Right lobe of liver (tissue), 6 donors: ENCODE data around the gene FIGLA. TPM values are rescaled to one million over a fixed set of nuclear protein-coding genes. Genes with fewer than 3 reads are reported as not detected.

Source experiments
- ATAC-seq, 4 donors: fragments of 200-7000 bp; cut with Tn5 transposase; one replicate each; pipeline ENCODE4 v1.9.1; 2020; ENCODE audit warnings: mild to moderate bottlenecking in 4 of 4, moderate library complexity in 4 of 4
- DNase-seq, 3 donors: peaks; one replicate each; pipeline ENCODE4 v3.0.0-alpha.2; 2020
- H3K27ac ChIP-seq, 3 donors: fragments of 200-600 bp; one replicate each; pipeline ENCODE4 v1.8.0; 2022
- H3K27me3 ChIP-seq, 2 donors: fragments of 200-600 bp; one replicate each; pipeline ENCODE4 v1.8.0; 2022
- H3K36me3 ChIP-seq, 4 donors: fragments of 200-600 bp; sonication (generic) in 1 of 4; one replicate each; pipeline versions ENCODE4 v1.5.1 to v1.8.0; 2017 to 2022; ENCODE audit warnings: control low read depth in 1 of 4
- H3K4me1 ChIP-seq, 4 donors: fragments of 200-600 bp; sonication (generic) in 1 of 4; one replicate each; pipeline versions ENCODE4 v1.5.1 to v1.8.0; 2017 to 2022; ENCODE audit warnings: control low read depth in 1 of 4
- H3K4me3 ChIP-seq, 3 donors: fragments of 200-600 bp; one replicate each; pipeline ENCODE4 v1.8.0; 2022
- H3K9me3 ChIP-seq, 4 donors: fragments of 200-600 bp; sonication (generic) in 1 of 4; one replicate each; pipeline versions ENCODE4 v1.5.1 to v1.8.0; 2017 to 2022; ENCODE audit warnings: control low read depth in 1 of 4
- POLR2A ChIP-seq: fragments of 450-650 bp; IDR thresholded peaks from one replicate; pipeline ENCODE4 v1.6.1; 2017; ENCODE audit warnings: antibody characterized with exemption, mild to moderate bottlenecking
- WGBS: methylation state at CpG from one replicate; pipeline ENCODE4 v1.1.6; 2018; ENCODE audit warnings: low coverage, low lambda C conversion rate; ENCODE audit not compliant: insufficient coverage; ENCODE audit errors: missing lambda C conversion rate; 5-methylcytosine and 5-hydroxymethylcytosine counted together
- intact Hi-C, 2 donors: fragments of 100-400 bp; cut with DNase I; formaldehyde crosslinking; loops; one replicate each; pipeline versions ENCODE4 v1.11.2 to v1.14.1; 2022
- total RNA-seq, 6 experiments: library from RNA; depleted of rRNA in 2 of 6; stranded (reverse); fragments of >200 nt in 2 of 6; fragmentation: NEBNext Ultra II Directional in 3 of 6; extraction: Animal tissue kit (Norgen Biotek cat#: 25700) in 3 of 6; gene quantifications; one replicate each; pipeline versions ENCODE4 v1.1.0 to v1.2.4, GENCODE V29; 2016 to 2023
- TF ChIP-seq, protein P1 (sequence below), 4 donors: fragments of 200-600 bp in 3 of 4; fragments of 450-650 bp in 1 of 4; IDR thresholded peaks; one replicate each; pipeline versions ENCODE4 v1.5.1 to v1.8.0; 2016 to 2022; ENCODE audit warnings: antibody characterized with exemption in 4 of 4, mild to moderate bottlenecking in 2 of 4
- donor health status: DM: no; HTN: yes; CAD: no.
- donor health status: DM: no; HTN: no; CAD: no.
- donor health status: DM: no; HTN: no; CAD: no.
- donor health status: DM: no; HTN: yes; CAD: no.
- donor health status: DM: no; HTN: yes; CAD: no.

Gene FIGLA
- total RNA-seq, 6 experiments from 2014 or later, result not detected

- Histone ChIP-seq H3K4me3 (no peak overlapping the region), H3K36me3 (no peaks in the 10 kb centered on the region), H3K9me3 (no peaks in the 10 kb centered on the region), H3K27ac (no peak overlapping the region), H3K4me1 (peaks cover 0 to 13% (median 0%) of the 10 kb centered on the region in 4 donors), H3K27me3 (peaks cover 11 to 12% of the 10 kb centered on the region in 2 donors)
- intact Hi-C loops, result no loop called here
- DNase-seq (no peak), ATAC-seq (no peak)
- TF ChIP-seq, protein P1, sequence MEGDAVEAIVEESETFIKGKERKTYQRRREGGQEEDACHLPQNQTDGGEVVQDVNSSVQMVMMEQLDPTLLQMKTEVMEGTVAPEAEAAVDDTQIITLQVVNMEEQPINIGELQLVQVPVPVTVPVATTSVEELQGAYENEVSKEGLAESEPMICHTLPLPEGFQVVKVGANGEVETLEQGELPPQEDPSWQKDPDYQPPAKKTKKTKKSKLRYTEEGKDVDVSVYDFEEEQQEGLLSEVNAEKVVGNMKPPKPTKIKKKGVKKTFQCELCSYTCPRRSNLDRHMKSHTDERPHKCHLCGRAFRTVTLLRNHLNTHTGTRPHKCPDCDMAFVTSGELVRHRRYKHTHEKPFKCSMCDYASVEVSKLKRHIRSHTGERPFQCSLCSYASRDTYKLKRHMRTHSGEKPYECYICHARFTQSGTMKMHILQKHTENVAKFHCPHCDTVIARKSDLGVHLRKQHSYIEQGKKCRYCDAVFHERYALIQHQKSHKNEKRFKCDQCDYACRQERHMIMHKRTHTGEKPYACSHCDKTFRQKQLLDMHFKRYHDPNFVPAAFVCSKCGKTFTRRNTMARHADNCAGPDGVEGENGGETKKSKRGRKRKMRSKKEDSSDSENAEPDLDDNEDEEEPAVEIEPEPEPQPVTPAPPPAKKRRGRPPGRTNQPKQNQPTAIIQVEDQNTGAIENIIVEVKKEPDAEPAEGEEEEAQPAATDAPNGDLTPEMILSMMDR (IDR thresholded peaks at IDR 0.05), result no peak
- no peak for TF ChIP-seq POLR2A
- 72% methylated on average over 7 of the region's 7 CpGs for WGBS
Observed at GRCh38 chr2:70765507-70765906, 24.9 kb downstream of the FIGLA start.

- H3K9me3 ChIP-seq, result no peaks in the 10 kb centered on the region
- ATAC-seq (no peak), DNase-seq (no peak)
- no peak overlapping the region for H3K4me3 ChIP-seq
- no peaks in the 10 kb centered on the region for H3K4me1 ChIP-seq
- no peaks in the 10 kb centered on the region for H3K36me3 ChIP-seq
- no peak overlapping the region for H3K27ac ChIP-seq
- H3K27me3 ChIP-seq, result no peaks in the 10 kb centered on the region
- intact Hi-C loops, result no loop called here
- no CpG with 5 or more reads among the region's 1 CpG for WGBS
- TF ChIP-seq, protein P1 (IDR thresholded peaks at IDR 0.05), result no peak
Observed at GRCh38 chr2:70759446-70759845, 31.0 kb downstream of the FIGLA start.

GRCh38 chr2:70757966-70758365 lies 32.5 kb downstream of the FIGLA start:
- DNase-seq (no peak), ATAC-seq (no peak)
- H3K4me1 ChIP-seq, result no peaks in the 10 kb centered on the region
- no peak overlapping the region for H3K4me3 ChIP-seq
- no peaks in the 10 kb centered on the region for H3K36me3 ChIP-seq
- intact Hi-C loops, result no loop called here
- WGBS, result 78% methylated on average over 7 of the region's 7 CpGs
- TF ChIP-seq POLR2A, result no peak
- TF ChIP-seq, protein P1 (IDR thresholded peaks at IDR 0.05), result no peak
- no peaks in the 10 kb centered on the region for H3K9me3 ChIP-seq
- H3K27me3 ChIP-seq, result no peaks in the 10 kb centered on the region
- H3K27ac ChIP-seq, result no peak overlapping the region

- ATAC-seq, result no peak
- no peak overlapping the region for H3K27ac ChIP-seq
- H3K27me3 ChIP-seq, result no peaks in the 10 kb centered on the region
- 40% methylated on average over 4 of the region's 4 CpGs for WGBS
- H3K4me3 ChIP-seq, result no peak overlapping the region
- no peaks in the 10 kb centered on the region for H3K9me3 ChIP-seq
- no peaks in the 10 kb centered on the region for H3K4me1 ChIP-seq
- intact Hi-C loops, result no loop called here
- DNase-seq, result no peak
- TF ChIP-seq, protein P1 (IDR thresholded peaks at IDR 0.05), result no peak
- no peak for TF ChIP-seq POLR2A
- H3K36me3 ChIP-seq, result no peaks in the 10 kb centered on the region
Observed at GRCh38 chr2:70757360-70757759, 33.1 kb downstream of the FIGLA start.

DNA sequence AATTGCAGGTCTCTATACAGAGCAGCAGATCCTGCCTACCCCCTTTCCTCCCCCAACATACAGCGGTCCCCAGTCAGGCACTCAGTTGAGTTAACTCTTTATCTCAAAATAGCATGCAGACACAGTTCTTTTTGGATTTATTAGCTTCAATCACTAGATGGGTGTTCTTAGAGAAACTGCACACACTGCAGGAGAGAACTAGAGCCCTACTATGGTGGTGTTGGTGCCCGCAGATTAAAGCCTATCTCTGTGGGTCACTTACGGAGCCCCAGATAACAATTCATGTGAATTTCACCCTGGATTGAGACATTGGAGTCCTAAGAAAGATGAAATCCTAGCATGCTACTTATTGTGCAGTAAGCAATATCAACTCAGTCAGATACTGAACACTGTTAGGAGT lies 34.3 kb downstream of the FIGLA start:
- TF ChIP-seq, protein P1 (IDR thresholded peaks at IDR 0.05), result no peak
- no peak for TF ChIP-seq POLR2A
- H3K27me3 ChIP-seq, result no peaks in the 10 kb centered on the region
- ATAC-seq, result no peak

More for the DNA sequence above, 34.3 kb downstream of the FIGLA start:
- intact Hi-C loops, result no loop called here
- 80% methylated on average over 3 of the region's 3 CpGs for WGBS
- DNase-seq, result no peak
- no peaks in the 10 kb centered on the region for H3K4me1 ChIP-seq
- no peaks in the 10 kb centered on the region for H3K9me3 ChIP-seq
- H3K36me3 ChIP-seq, result no peaks in the 10 kb centered on the region
- no peak overlapping the region for H3K27ac ChIP-seq
- no peak overlapping the region for H3K4me3 ChIP-seq
